NCI-H1436 treated with DMSO at 0.1 percent for 48 hours (cell line): Measurements from ENCODE around the gene TNFRSF19.

Source experiments
- DNase-seq: peaks from one replicate; lab custom pipeline; 2025; lab: John Stamatoyannopoulos, UW

Gene TNFRSF19

GRCh38 chr13:23605831-23606230 is 35.6 kb downstream of the TNFRSF19 start:
- no peak for DNase-seq

DNA sequence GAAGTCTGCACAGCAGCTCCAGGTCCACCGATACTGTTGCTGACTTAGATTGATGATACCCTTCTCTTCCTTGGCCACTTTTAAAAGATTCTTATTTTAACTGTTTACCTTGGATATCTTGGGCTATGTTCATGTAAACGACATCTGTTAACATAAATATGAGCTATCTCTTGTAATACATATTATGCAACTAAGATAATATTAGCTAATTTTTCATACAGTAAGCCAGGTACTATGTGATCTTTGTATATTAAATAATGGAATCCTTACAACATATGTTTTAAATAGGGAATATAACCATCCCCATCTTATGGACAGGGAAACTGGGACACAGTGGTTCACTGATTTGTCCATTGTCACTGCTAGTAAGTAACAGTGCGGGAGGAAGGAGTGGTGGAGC is 37.9 kb downstream of the TNFRSF19 start:
- no peak for DNase-seq

- no peak for DNase-seq
These were observed 38.6 kb downstream of the TNFRSF19 start for GRCh38 chr13:23608701-23609413.

GRCh38 chr13:23609414-23609760 is 39.2 kb downstream of the TNFRSF19 start:
- DNase-seq = no peak

DNA sequence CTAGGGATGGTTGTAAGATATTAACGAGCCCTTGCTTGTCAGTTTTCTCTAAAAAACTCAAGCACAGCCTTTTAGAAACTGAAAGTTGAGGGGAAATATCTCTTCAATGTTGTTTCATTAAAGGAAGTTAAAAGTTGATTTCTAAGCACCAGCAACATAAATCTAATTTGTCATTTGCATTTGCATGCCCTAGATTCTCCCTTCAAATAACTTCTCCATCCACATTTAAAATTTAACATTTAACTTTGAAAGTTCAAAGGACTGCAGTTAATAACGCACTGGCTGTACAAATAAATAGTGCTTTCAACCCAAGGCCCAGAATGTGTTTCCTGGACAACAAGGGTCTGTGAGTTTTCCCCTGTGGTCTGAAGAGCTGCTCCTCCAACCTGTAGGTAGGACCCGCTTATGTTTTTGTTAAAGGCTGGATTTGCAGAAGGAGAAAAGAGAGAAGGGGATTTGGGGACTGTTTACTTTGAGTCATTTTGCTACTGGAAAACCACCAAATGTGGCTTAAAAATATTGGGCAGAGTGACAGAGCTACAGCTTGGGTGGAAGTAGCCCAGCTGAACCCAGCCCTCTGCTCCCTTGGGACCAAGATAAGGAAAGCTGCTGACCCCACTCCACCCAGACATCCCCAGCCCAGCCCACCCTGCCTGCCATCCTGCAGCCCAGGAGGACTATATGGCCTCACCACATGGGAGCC is 39.8 kb downstream of the TNFRSF19 start:
- no peak for DNase-seq

DNA sequence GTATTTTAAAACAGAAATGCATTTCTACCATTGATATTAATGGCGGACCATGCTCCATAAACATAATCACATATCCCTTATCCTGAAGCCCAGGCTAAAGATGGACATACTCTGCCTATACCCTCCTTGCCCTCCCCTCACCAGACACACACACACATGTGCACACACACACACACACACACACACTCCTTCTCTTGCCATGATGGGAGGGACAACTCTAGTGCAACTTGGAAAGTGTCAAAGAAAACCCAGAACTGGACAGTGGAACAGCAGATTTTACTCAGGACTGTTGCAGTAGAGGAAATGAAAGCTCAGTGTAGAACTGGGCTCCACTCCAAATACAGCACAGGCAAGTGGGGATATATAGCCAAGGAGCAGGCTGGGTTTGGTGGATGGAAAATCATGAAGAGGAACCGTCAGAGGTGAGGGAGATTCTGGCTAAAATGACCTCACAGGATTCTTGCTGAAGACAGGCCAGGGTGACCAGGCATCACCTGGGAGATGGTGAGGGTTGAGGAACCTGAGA is 40.8 kb downstream of the TNFRSF19 start:
- DNase-seq = no peak

GRCh38 chr13:23612182-23612581 is 42.0 kb downstream of the TNFRSF19 start:
- DNase-seq = no peak

- no peak for DNase-seq
These were observed 42.5 kb downstream of the TNFRSF19 start for GRCh38 chr13:23612731-23613130.

- DNase-seq = no peak
These were observed 43.4 kb downstream of the TNFRSF19 start for GRCh38 chr13:23613596-23613995.

DNA sequence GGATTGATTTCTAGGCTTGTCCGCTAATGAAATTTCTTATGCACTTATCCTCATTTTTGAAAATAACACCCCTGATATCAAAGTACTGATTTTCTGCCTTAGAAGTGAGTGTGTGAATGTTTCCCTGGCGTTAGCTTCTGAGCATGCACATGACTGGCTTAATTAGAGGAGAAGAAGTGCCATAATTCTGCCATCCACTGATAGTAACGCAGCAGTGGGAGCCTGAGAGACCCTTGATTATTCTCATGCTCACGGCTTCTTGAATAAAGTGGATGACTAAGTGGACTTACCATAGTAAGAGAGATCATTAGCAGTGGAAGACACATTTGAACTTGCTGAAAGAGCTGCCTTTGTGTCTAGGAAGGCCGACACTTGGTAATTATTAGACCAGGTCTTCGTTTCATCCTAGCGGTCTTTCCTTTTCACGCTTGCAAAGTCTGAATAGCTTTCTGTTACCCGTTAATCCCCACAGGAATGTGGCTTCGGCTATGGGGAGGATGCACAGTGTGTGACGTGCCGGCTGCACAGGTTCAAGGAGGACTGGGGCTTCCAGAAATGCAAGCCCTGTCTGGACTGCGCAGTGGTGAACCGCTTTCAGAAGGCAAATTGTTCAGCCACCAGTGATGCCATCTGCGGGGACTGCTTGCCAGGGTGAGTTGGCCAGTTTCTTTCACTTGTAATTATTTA is 45.3 kb downstream of the TNFRSF19 start:
- no peak for DNase-seq

DNA sequence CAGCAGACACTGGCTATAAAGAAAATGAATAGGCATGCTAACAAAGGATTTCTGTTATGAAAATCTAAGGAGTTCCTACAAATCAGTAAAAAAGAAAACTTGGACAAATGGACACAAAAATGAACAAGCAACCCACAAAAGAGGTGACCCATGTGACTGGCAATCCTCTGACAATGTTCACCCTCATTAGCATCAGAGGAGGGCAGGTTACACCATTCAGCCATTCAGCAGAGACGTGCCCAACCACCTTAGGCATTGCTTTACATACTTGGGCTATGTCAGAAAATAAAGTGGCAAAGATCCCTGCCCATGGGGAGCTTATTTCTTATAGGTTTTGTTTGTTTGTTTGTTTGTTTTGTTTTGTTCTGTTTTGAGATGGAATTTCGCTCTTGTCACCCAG is 46.0 kb downstream of the TNFRSF19 start:
- no peak for DNase-seq

- no peak for DNase-seq
These were observed 47.4 kb downstream of the TNFRSF19 start for GRCh38 chr13:23617551-23618024.

DNA sequence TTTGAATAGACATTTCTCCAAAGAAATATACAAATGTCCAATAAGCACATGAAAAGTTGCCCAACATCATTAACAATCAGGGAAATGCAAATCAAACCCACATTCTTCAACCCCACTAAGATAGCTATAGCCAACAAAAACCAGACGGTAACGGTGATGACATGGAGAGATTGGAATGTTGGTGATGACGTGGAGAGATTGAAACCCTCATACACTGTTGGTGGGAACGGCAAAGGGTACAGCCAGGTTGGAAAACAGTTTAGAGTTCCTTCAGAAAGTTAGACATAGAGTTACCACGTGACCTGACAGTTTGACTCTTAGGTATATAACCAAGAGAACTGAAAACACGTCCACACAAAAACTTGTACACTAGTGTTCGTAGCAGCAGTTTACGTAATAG is 48.1 kb downstream of the TNFRSF19 start:
- no peak for DNase-seq

- DNase-seq = no peak
These were observed 49.0 kb downstream of the TNFRSF19 start for GRCh38 chr13:23619068-23619855.

DNA sequence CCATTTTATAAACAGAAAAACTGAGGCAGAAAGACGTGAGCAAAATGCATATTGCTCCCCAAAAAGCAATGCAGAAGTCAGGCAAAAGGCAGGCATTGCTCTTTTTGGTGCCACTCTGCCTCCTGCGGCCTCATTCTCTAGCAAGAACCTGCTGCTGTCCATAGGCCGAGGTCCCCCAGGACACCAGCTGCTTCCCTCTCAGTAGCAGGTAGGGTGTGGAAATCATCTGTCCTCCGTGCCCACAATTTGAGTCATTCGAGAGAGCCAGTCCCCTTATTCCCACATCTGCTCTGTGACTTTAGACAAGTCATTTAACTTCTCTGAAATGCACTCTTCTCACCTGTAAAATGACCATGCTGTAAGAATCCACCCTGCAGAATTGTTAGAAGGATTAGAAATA is 50.0 kb downstream of the TNFRSF19 start:
- no peak for DNase-seq

- no peak for DNase-seq
These were observed 50.6 kb downstream of the TNFRSF19 start for GRCh38 chr13:23620613-23621315.

DNA sequence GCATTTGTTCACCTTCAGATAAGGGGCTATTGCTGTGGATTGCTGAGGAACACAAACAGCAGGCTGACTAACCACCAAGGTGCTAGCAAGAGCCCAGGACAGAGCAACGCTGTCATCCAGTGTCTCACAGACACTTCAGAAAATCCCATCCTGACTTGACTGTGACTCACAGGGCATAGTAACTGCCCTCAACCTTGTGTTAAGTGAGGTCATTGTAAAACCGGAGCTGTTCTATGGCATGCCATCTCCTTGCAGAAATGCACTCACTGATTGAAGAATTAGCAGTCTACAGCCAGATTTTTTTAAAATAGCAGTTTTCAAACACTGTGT is 51.1 kb downstream of the TNFRSF19 start:
- no peak for DNase-seq

DNA sequence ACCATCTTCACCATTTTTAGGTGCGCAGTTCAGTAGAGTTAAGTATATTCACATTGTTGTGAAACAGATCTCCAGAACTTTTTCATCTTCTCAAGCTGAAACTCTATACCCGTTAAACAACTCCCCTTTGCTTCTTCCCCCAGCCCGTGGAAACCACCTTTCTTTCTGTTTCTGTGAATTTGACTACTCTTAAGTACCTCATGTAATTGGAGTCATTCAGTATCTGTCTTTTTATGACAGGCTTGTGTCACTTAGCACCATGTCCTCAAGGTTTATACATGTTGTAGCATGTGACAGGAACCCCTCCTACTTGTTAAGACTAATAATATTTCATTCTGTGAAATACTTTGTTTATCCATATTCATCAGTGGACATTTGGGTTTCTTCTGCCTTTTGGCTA is 52.8 kb downstream of the TNFRSF19 start:
- no peak for DNase-seq

DNA sequence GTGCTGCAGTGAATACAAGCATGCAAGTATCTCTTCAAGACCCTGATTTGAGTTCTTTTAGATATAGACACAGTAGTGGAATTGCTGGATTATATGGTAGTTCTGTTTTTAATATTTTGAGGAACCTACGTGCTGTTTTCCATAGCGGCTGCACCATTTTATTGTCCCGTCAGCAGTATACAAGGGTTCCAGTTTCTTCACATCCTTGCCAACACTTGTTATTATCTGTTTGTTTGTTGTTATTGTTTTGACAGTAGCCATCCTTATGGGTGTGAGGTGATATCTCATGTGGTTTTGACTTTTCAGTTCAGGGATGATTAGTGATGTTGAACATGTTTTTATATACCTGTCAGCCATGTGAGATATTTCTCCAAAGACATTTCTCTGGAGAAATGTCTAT is 53.2 kb downstream of the TNFRSF19 start:
- DNase-seq = no peak

DNA sequence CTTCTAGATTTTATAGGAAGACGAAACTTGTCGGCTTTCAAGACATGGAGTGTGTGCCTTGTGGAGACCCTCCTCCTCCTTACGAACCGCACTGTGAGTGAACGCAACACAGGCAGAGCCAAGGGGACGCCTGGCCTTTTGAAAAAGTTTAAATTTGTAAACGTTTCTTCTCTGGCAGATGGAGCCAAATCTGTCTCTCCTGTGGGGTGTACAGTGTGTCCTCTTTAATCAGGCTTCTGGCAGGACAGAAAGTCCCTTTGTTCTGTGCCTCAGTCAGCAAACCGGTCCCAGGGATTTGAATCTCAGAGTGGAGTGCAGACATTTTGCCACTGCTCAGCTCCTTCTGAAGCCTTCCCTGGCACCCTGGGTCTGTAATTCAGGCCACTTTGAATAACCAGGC is 56.5 kb downstream of the TNFRSF19 start:
- no peak for DNase-seq

GRCh38 chr13:23627410-23627809 is 57.2 kb downstream of the TNFRSF19 start:
- no peak for DNase-seq

DNA sequence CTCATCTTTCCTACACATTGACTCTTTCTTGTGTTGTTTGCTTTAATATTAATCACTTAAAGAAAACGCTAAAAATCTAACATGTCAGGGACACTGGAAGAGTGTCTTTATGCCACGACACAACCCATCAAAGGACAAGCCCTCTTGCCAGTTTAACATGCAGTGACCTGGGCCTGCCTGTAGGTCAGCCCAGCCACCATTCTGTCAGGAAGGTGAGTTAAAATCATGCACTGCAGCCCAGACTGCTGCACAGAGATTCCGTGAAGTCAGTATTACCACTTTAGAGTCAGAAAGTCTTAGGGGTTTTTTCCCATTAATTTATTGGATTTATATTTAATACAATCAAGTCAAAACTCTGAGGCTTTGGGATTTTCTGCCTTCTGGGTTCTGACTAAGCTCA is 58.0 kb downstream of the TNFRSF19 start:
- DNase-seq = no peak
